Epithelial cell of esophagus (primary cell): ENCODE results near the gene LCMT1.
"Not testable (repeated sequence)": the region's sequence is repeated elsewhere in the genome, so short reads cannot be mapped to it uniquely, and the experiment has no call there.

Source experiments
- DNase-seq: peaks from one replicate; pipeline ENCODE4 v3.0.0; 2010; ENCODE audit warnings: low read depth
- H3K4me3 ChIP-seq: 2 replicates; pipeline ENCODE4 v1.5.1; 2011; ENCODE audit warnings: mild to moderate bottlenecking, low read length, control low read depth
- TF ChIP-seq, protein P1 (sequence below): IDR thresholded peaks from 2 replicates; pipeline ENCODE4 v1.5.1; 2011; ENCODE audit warnings: low read depth, mild to moderate bottlenecking, low read length, control low read depth, inconsistent platforms; ENCODE audit not compliant: insufficient read depth; ENCODE audit errors: missing control alignments

Gene LCMT1

GRCh38 chr16:25174285-25174684 is 62.7 kb downstream of the LCMT1 start:
- TF ChIP-seq, protein P1, sequence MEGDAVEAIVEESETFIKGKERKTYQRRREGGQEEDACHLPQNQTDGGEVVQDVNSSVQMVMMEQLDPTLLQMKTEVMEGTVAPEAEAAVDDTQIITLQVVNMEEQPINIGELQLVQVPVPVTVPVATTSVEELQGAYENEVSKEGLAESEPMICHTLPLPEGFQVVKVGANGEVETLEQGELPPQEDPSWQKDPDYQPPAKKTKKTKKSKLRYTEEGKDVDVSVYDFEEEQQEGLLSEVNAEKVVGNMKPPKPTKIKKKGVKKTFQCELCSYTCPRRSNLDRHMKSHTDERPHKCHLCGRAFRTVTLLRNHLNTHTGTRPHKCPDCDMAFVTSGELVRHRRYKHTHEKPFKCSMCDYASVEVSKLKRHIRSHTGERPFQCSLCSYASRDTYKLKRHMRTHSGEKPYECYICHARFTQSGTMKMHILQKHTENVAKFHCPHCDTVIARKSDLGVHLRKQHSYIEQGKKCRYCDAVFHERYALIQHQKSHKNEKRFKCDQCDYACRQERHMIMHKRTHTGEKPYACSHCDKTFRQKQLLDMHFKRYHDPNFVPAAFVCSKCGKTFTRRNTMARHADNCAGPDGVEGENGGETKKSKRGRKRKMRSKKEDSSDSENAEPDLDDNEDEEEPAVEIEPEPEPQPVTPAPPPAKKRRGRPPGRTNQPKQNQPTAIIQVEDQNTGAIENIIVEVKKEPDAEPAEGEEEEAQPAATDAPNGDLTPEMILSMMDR = no peak
- no peak for DNase-seq
- no peak overlapping the region for H3K4me3 ChIP-seq

- DNase-seq = no peak
- no peak overlapping the region for H3K4me3 ChIP-seq
- TF ChIP-seq, protein P1 = no peak
These were observed 64.6 kb downstream of the LCMT1 start for GRCh38 chr16:25176136-25176535.

- TF ChIP-seq, protein P1 = no peak
- DNase-seq = no peak
- no peak overlapping the region for H3K4me3 ChIP-seq
These were observed 65.9 kb downstream of the LCMT1 start for GRCh38 chr16:25177512-25177830.

DNA sequence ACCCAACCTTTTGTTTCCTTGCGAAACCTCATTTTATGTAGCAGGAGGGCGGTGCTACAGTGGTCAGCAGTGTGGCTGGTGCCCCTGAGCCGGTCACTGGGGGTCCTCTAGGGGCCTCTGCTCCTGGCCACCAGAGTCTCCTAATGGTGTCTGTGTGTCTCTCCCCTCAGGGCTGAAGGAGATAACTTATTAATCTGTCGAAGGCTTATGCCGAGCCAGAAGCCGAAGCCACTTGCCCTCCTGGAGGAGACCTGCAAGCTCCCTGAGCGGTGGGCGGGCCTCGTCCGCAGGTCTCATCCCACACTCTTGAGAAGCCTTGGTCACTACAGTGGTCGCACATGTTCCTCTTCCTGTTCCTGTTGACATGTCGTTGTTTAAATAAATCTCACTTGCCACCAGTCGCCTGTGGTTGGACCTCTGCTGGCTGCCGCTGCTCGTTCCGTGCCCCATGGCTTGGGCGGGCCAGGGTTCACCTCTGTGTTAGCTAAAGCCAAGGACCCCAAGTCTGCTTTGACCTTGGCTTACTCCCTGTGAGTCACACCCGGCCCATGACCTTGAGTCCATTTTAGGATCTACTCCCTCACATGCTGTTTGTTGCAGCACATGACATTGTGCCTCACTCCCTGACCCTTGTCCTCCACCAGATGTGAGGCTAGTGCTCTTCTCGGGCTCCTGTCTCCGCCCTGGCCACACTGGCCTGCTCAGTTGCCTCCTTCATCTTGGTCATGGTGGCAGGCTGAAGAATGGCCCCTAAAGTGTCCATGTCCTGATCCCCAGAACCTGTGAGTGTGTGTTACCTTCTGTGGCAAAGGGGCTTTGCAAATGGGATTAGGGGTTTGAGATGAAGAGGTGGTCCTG is 66.5 kb downstream of the LCMT1 start:
- no peak for DNase-seq
- TF ChIP-seq, protein P1 = no peak
- H3K4me3 ChIP-seq = no peak overlapping the region

- not testable (repeated sequence) for H3K4me3 ChIP-seq, DNase-seq
These were observed 69.7 kb downstream of the LCMT1 start for GRCh38 chr16:25181236-25181635.

DNA sequence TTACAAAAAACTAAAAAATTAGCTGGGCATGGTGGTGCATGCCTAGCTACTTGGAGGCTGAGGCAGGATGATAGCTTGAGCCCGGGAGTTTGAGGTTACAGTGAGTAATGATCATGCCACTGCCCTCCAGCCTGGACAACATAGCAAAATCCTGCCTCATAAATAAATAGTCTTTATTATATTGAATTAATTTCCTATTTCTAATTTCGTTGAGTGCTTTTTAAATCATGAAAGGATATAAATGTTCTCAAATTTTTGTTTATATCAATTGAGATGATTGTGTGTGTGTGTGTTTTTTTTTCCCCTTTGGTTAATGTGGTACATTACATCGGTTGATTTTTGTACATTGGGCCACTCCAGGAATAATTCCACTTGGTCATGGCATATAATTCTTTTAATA is 73.2 kb downstream of the LCMT1 start:
- DNase-seq = peak; percentile 11
- TF ChIP-seq, protein P1 = no peak

GRCh38 chr16:25187491-25187795 is 75.9 kb downstream of the LCMT1 start:
- DNase-seq = no peak
- TF ChIP-seq, protein P1 = no peak
- no peak overlapping the region for H3K4me3 ChIP-seq

More for the DNA sequence above, 73.2 kb downstream of the LCMT1 start:
- no peak overlapping the region for H3K4me3 ChIP-seq
